Measurements from ENCODE around the gene INPP5A. TPM values are rescaled to one million over a fixed set of nuclear protein-coding genes. Genes with fewer than 3 reads are reported as not detected.
A peak's percentile ranks its signal among the peaks of the same experiment; 100 is the strongest.

INPP5A gene
- total and polyA plus RNA-seq, 4 donors, result 12.4 to 39.9 (median 28.2) TPM

GRCh38 chr10:132619927-132620326 lies 82.3 kb downstream of the INPP5A start:
- peaks cover 0 to 6% (median 0%) of the 10 kb centered on the region in 4 donors for H3K36me3 ChIP-seq (ENCODE audit: control insufficient read depth in 4 of 4, insufficient read depth in 4 of 4, low read length in 4 of 4)
- TF ChIP-seq CTCF (IDR thresholded peaks at IDR 0.05; ENCODE audit: control extremely low read depth, extremely low read depth), result no peak
- no peaks in the 10 kb centered on the region for H3K27me3 ChIP-seq (ENCODE audit: control insufficient read depth in 3 of 3, insufficient read depth in 3 of 3, low read length in 2 of 3)
- no peak overlapping the region for H3K27ac ChIP-seq (ENCODE audit: low read depth in 1 of 2, low read length in 1 of 2)
- H3K9me3 ChIP-seq (ENCODE audit: control insufficient read depth in 4 of 4, insufficient read depth in 3 of 4, low read length in 3 of 4), result peaks cover 0 to 7% (median 1%) of the 10 kb centered on the region in 4 donors
- H3K4me1 ChIP-seq (ENCODE audit: control insufficient read depth in 5 of 5, insufficient read depth in 5 of 5, low read length in 5 of 5), result peaks cover 0 to 12% (median 0%) of the 10 kb centered on the region in 5 donors
- H3K9ac ChIP-seq (ENCODE audit: insufficient read depth in 1 of 2, low read length in 2 of 2), result no peak overlapping the region
- ATAC-seq (ENCODE audit: insufficient read depth, low FRiP score), result no peak
- WGBS, 2 donors, result 97 to 98% methylated on average over 2 of the region's 2 CpGs
- no peak overlapping the region for H3K4me3 ChIP-seq
- no peak for DNase-seq

DNA sequence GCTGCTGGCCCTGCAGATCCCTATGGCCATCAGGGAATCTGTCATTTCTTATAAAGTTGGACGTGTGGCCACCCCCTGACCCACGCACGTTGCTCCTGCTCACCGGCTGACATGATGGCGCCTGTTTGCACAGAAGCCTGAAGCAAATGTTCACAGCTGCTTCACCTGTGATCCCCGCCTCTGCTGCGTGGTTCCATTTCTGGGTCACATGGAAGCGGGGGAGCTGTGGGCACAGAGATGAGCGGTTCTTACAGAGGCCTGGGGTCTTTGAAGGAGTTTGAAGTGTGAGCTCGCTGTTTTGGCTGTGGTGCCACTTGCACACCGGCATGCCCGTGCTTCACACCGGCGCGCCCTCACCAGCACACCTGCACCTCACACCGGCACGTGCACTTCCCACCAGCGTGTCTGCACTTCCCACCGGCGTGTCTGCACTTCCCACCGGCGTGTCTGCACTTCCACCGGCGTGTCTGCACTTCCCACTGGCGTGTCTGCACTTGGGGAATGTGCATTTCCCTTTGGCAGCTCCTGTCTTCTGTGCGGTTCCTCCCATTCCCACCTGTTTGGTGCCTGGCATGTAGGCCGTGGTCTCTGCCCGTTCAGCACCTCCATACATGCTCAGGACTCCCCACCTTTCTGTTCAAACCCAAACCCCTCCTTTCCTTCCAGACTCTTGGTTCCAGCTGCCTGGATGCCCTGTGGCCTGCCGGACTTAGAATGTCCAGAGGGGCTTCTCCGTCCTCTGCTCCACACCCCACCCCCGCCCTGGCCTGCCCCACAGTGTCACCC lies 86.7 kb downstream of the INPP5A start:
- H3K36me3 ChIP-seq (ENCODE audit: control insufficient read depth in 4 of 4, insufficient read depth in 4 of 4, low read length in 4 of 4), result no peaks in the 10 kb centered on the region
- ATAC-seq (ENCODE audit: insufficient read depth, low FRiP score) (no peak), DNase-seq (no peak)
- H3K4me1 ChIP-seq (ENCODE audit: control insufficient read depth in 5 of 5, insufficient read depth in 5 of 5, low read length in 5 of 5), result peaks cover 1 to 33% (median 12%) of the 10 kb centered on the region in 5 donors
- peaks cover 0 to 7% (median 1%) of the 10 kb centered on the region in 4 donors for H3K9me3 ChIP-seq (ENCODE audit: control insufficient read depth in 4 of 4, insufficient read depth in 3 of 4, low read length in 3 of 4)
- H3K27ac ChIP-seq (ENCODE audit: low read depth in 1 of 2, low read length in 1 of 2), result peak overlapping the region in 1 of 2 donors; percentile 8
- 86 to 92% methylated on average over 31 of the region's 31 CpGs for WGBS, 2 donors
- H3K4me3 ChIP-seq, result no peak overlapping the region
- TF ChIP-seq CTCF (IDR thresholded peaks at IDR 0.05; ENCODE audit: control extremely low read depth, extremely low read depth), result no peak
- H3K27me3 ChIP-seq (ENCODE audit: control insufficient read depth in 3 of 3, insufficient read depth in 3 of 3, low read length in 2 of 3), result no peaks in the 10 kb centered on the region
- H3K9ac ChIP-seq (ENCODE audit: insufficient read depth in 1 of 2, low read length in 2 of 2), result no peak overlapping the region

- Histone ChIP-seq H3K27me3 (ENCODE audit: control insufficient read depth in 3 of 3, insufficient read depth in 3 of 3, low read length in 2 of 3) (no peaks in the 10 kb centered on the region), H3K36me3 (ENCODE audit: control insufficient read depth in 4 of 4, insufficient read depth in 4 of 4, low read length in 4 of 4) (no peaks in the 10 kb centered on the region), H3K9ac (ENCODE audit: insufficient read depth in 1 of 2, low read length in 2 of 2) (no peak overlapping the region), H3K4me3 (no peak overlapping the region), H3K4me1 (ENCODE audit: control insufficient read depth in 5 of 5, insufficient read depth in 5 of 5, low read length in 5 of 5) (peaks cover 5 to 40% (median 12%) of the 10 kb centered on the region in 5 donors), H3K27ac (ENCODE audit: low read depth in 1 of 2, low read length in 1 of 2) (peak overlapping the region in 1 of 2 donors; percentile 1), H3K9me3 (ENCODE audit: control insufficient read depth in 4 of 4, insufficient read depth in 3 of 4, low read length in 3 of 4) (peaks cover 0 to 2% (median under 1%) of the 10 kb centered on the region in 4 donors)
- DNase-seq (peak in 1 of 3 donors; percentile 49), ATAC-seq (ENCODE audit: insufficient read depth, low FRiP score) (no peak)
- no peak for TF ChIP-seq CTCF (IDR thresholded peaks at IDR 0.05; ENCODE audit: control extremely low read depth, extremely low read depth)
- WGBS, 2 donors, result 55 to 63% methylated on average over 12 of the region's 12 CpGs
These were observed 87.4 kb downstream of the INPP5A start for GRCh38 chr10:132624847-132625471.
